ENCODE data around the gene SMARCE1. TPM values are rescaled to one million over a fixed set of nuclear protein-coding genes. Genes with fewer than 3 reads are reported as not detected.
A peak's percentile ranks its signal among the peaks of the same experiment; 100 is the strongest.

SMARCE1 gene
- 87.9 and 111 TPM in 2 replicates for polyA plus RNA-seq (2011; rRNA removed)
- polyA plus RNA-seq (2012; cell fraction: cytosol; rRNA removed), result 33.9 and 40.3 TPM in 2 replicates
- polyA plus RNA-seq (2012; cell fraction: nucleus; rRNA removed), result 12.6 and 21.5 TPM in 2 replicates
- 109 to 116 TPM (median 114 TPM) in 3 replicates for polyA plus RNA-seq (2017; fragmentation: RNase III; extraction: RNeasy Plus Mini Kit Qiagen cat#74134 plus additional on column Dnase treatment)
- 50.9 and 67.7 TPM in 2 replicates for polyA minus RNA-seq (2011; rRNA and poly(A)+ RNA removed)

DNA sequence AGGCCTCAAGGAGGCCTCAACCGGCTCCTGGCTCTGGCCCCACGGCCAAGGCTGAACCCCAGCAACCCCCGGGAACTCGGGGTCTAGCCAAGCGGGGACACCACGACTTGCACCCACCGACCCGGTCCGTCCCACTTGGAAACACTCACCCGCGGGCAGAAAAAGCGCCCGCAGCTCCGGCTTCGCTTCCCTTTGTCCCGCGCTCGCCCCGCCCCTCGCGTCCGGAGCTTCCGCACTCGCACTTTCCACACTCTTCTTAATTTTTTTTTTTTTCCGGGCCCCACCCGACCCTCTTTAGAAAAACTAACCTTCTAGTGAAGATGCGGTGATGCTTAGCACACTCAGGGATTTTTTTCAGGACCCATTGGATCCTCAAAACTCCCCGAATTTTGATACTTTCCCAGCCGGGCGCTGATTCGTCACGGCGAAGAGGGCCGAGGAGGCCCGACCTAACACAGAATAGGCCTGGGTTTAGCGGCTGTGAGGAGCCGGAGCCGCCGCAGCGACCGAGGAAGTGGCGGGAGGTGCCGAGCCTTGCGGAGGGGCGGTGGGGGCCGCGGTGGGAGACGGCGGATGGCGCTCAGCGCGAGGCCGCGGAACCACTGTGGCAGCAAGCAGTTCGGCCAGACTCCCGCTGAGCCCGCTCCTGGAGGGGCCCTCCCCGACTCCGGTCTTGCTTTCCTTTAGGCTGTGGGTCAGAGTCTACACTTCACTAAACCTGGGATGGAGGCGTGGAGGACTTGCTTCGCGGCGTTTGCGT, at the start of gene SMARCE1:
SMARCE1 (minus strand) TSS at position 195 of the 760 bp plus-strand sequence. CDS start 2,016 bp downstream, outside the sequence.
- ChIA-PET POLR2A (interaction anchor here (0.6 to 2.0 kb wide), 11 partner anchors 20 to 1040 kb away, joined by 3 to 6 read pairs (median 4); no protein-coding TSS in a partner anchor), CTCF (interaction anchor here (0.6 to 3.2 kb wide), 9 partner anchors 12 to 1020 kb away, joined by 3 to 18 read pairs (median 4); partner anchors contain the start of gene IGFBP4)
- peak within 1 kb of the TSS; percentile 96 for H3K4me2 ChIP-seq
- H3K4me1 ChIP-seq, result peaks cover 26% of the 10 kb centered on the region
- peak within 1 kb of the TSS; percentile 79 for H3K4me3 ChIP-seq
- 3% methylated on average over 49 of the region's 64 CpGs for WGBS (ENCODE audit: missing lambda C conversion rate)
- peak; percentile 87 to 89 for ATAC-seq
- peak; percentile 100 for TF ChIP-seq PHF8 (IDR thresholded peaks at IDR 0.05; ENCODE audit: borderline replicate concordance, low read depth)
- TF ChIP-seq MAZ (IDR thresholded peaks at IDR 0.05; ENCODE audit: borderline replicate concordance, low read depth, low read length), result peak; percentile 23; the same call in 1 of the 2 replicates
- TF ChIP-seq JUNB (IDR thresholded peaks at IDR 0.05), result no peak
- no peak for TF ChIP-seq SREBF2 (IDR thresholded peaks at IDR 0.05)
- peak; percentile 40 for TF ChIP-seq KDM5A (IDR thresholded peaks at IDR 0.05)
- peak; percentile 82 for TF ChIP-seq BCL3 (IDR thresholded peaks at IDR 0.05)
- TF ChIP-seq JUN (IDR thresholded peaks at IDR 0.05), result peak; percentile 70 to 85; a peak in 3 of 5 replicates
- TF ChIP-seq HMGXB4 (CRISPR knock-in tag; IDR thresholded peaks at IDR 0.05; ENCODE audit: borderline replicate concordance), result peak; percentile 80
- no peak for TF ChIP-seq HOXA7 (CRISPR knock-in tag; IDR thresholded peaks at IDR 0.05)
- 0 out of 2 replicates have a peak, but pooled peaks have one; percentile 49 for TF ChIP-seq RNF2 (IDR thresholded peaks at IDR 0.05; ENCODE audit: borderline replicate concordance, low read depth)
- TF ChIP-seq E2F6 (IDR thresholded peaks at IDR 0.05; ENCODE audit: borderline replicate concordance, low read depth), result peak; percentile 61; the same call in 1 of the 2 replicates
- TF ChIP-seq POLR2A (IDR thresholded peaks at IDR 0.05; ENCODE audit: low read length), result peak; percentile 70
- peak; percentile 72 to 87 for DNase-seq (ENCODE audit: low read depth in 1 of 2, low spot score in 1 of 2)
- FAIRE-seq, result no peak
- H3K27ac ChIP-seq, result peak within 1 kb of the TSS; percentile 91 to 92
- no peaks in the 10 kb centered on the region for H3K9me3 ChIP-seq

- DNase-seq (ENCODE audit: low read depth in 1 of 2, low spot score in 1 of 2) (no peak), ATAC-seq (no peak), FAIRE-seq (no peak)
- Histone ChIP-seq H3K27ac (no peak overlapping the region), H3K4me3 (no peak overlapping the region), H3K4me2 (peak overlapping the region; percentile 54; the same call in 2 of the 3 replicates), H3K4me1 (peaks cover 24% of the 10 kb centered on the region), H3K9me3 (no peaks in the 10 kb centered on the region)
- ChIA-PET POLR2A (no interaction called here), CTCF (interaction anchor here (0.8 to 2.8 kb wide), 5 partner anchors 12 to 81 kb away, joined by 3 to 11 read pairs (median 6); no protein-coding TSS in a partner anchor)
- 81% methylated on average over 7 of the region's 7 CpGs for WGBS (ENCODE audit: missing lambda C conversion rate)
- TF ChIP-seq ZC3H11A (IDR thresholded peaks at IDR 0.05), result no peak
- TF ChIP-seq, protein P1, sequence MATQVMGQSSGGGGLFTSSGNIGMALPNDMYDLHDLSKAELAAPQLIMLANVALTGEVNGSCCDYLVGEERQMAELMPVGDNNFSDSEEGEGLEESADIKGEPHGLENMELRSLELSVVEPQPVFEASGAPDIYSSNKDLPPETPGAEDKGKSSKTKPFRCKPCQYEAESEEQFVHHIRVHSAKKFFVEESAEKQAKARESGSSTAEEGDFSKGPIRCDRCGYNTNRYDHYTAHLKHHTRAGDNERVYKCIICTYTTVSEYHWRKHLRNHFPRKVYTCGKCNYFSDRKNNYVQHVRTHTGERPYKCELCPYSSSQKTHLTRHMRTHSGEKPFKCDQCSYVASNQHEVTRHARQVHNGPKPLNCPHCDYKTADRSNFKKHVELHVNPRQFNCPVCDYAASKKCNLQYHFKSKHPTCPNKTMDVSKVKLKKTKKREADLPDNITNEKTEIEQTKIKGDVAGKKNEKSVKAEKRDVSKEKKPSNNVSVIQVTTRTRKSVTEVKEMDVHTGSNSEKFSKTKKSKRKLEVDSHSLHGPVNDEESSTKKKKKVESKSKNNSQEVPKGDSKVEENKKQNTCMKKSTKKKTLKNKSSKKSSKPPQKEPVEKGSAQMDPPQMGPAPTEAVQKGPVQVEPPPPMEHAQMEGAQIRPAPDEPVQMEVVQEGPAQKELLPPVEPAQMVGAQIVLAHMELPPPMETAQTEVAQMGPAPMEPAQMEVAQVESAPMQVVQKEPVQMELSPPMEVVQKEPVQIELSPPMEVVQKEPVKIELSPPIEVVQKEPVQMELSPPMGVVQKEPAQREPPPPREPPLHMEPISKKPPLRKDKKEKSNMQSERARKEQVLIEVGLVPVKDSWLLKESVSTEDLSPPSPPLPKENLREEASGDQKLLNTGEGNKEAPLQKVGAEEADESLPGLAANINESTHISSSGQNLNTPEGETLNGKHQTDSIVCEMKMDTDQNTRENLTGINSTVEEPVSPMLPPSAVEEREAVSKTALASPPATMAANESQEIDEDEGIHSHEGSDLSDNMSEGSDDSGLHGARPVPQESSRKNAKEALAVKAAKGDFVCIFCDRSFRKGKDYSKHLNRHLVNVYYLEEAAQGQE (IDR thresholded peaks at IDR 0.05), result no peak
- TF ChIP-seq PHF8 (IDR thresholded peaks at IDR 0.05; ENCODE audit: borderline replicate concordance, low read depth), result no peak
- TF ChIP-seq MAZ (IDR thresholded peaks at IDR 0.05; ENCODE audit: borderline replicate concordance, low read depth, low read length), result no peak
- no peak for TF ChIP-seq CHD4 (IDR thresholded peaks at IDR 0.05; ENCODE audit: borderline replicate concordance)
- TF ChIP-seq, protein P2, sequence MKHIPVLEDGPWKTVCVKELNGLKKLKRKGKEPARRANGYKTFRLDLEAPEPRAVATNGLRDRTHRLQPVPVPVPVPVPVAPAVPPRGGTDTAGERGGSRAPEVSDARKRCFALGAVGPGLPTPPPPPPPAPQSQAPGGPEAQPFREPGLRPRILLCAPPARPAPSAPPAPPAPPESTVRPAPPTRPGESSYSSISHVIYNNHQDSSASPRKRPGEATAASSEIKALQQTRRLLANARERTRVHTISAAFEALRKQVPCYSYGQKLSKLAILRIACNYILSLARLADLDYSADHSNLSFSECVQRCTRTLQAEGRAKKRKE (CRISPR knock-in tag; IDR thresholded peaks at IDR 0.05; ENCODE audit: low read depth), result no peak
- TF ChIP-seq HDAC2 (IDR thresholded peaks at IDR 0.05), result no peak
- TF ChIP-seq, protein P3, sequence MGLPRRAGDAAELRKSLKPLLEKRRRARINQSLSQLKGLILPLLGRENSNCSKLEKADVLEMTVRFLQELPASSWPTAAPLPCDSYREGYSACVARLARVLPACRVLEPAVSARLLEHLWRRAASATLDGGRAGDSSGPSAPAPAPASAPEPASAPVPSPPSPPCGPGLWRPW (IDR thresholded peaks at IDR 0.05), result no peak
- no peak for TF ChIP-seq CTCF (IDR thresholded peaks at IDR 0.05)
- TF ChIP-seq RCOR1 (IDR thresholded peaks at IDR 0.05; ENCODE audit: low read depth, low read length), result no peak
- no peak for TF ChIP-seq ZNF302 (CRISPR knock-in tag; IDR thresholded peaks at IDR 0.05)
- no peak for TF ChIP-seq HEYL (CRISPR knock-in tag; IDR thresholded peaks at IDR 0.05)
- TF ChIP-seq CBX2 (IDR thresholded peaks at IDR 0.05; ENCODE audit: borderline replicate concordance, low read depth), result no peak
Observed at GRCh38 chr17:40697297-40697696, 49.7 kb upstream of the SMARCE1 start.
